HUDEP-2 (cell line): ENCODE measurements around the gene KDM3B.
"Not testable (repeated sequence)": the region's sequence is repeated elsewhere in the genome, so short reads cannot be mapped to it uniquely, and the experiment has no call there.

Experiments used
- DNase-seq, 76 experiments: peaks; one replicate each; lab custom pipeline; 2025; ENCODE audit not compliant: unreplicated experiment in 76 of 76; lab: John Stamatoyannopoulos, UW

The KDM3B gene

GRCh38 chr5:138352071-138352721 lies at the start of gene KDM3B:
KDM3B (plus strand) TSS chr5:138352685; CDS start chr5:138352796, 111 bp downstream.
- DNase-seq: peak in 74 of 76 experiments; percentile 12 to 96 (median 86)

GRCh38 chr5:138303372-138303771 lies 49.1 kb upstream of the KDM3B start:
- DNase-seq: no peak

- peak in 74 of 76 experiments; percentile 9 to 88 (median 72) for DNase-seq
These were observed 46.7 kb upstream of the KDM3B start for GRCh38 chr5:138305797-138306196.

GRCh38 chr5:138315751-138316278 lies 36.7 kb upstream of the KDM3B start:
- DNase-seq: no peak

GRCh38 chr5:138316355-138316754 lies 36.1 kb upstream of the KDM3B start:
- DNase-seq: no peak

- not testable (repeated sequence) for DNase-seq
These were observed 34.3 kb upstream of the KDM3B start for GRCh38 chr5:138318211-138318610.

- DNase-seq: no peak
These were observed 21.6 kb upstream of the KDM3B start for GRCh38 chr5:138330813-138331448.

- DNase-seq: peak; percentile 23 to 99 (median 96)
These were observed 20.8 kb upstream of the KDM3B start, which contains the start of gene CDC25C for GRCh38 chr5:138331449-138332368. CDC25C (minus strand) TSS chr5:138331804; CDS start chr5:138331180, 624 bp downstream.

- DNase-seq: peak in 1 of 76 experiments; percentile 3
These were observed 17.5 kb upstream of the KDM3B start for GRCh38 chr5:138334867-138335447.

- peak in 39 of 76 experiments; percentile 36 to 85 (median 69) for DNase-seq
These were observed 15.4 kb upstream of the KDM3B start for GRCh38 chr5:138336952-138337684.

GRCh38 chr5:138337685-138338410 lies 14.6 kb upstream of the KDM3B start, which contains the start of gene FAM53C:
FAM53C (plus strand) TSS chr5:138338266; CDS start chr5:138341336, 3,070 bp downstream.
- peak in 75 of 76 experiments; percentile 13 to 99 (median 83) for DNase-seq

- DNase-seq: peak in 4 of 76 experiments; percentile 4 to 47 (median 20)
These were observed 13.9 kb upstream of the KDM3B start for GRCh38 chr5:138338411-138339090.

GRCh38 chr5:138339091-138339456 lies 13.4 kb upstream of the KDM3B start:
- peak in 1 of 76 experiments; percentile 12 for DNase-seq

GRCh38 chr5:138339464-138339863 lies 13.0 kb upstream of the KDM3B start:
- DNase-seq: no peak

GRCh38 chr5:138340008-138340407 lies 12.5 kb upstream of the KDM3B start:
- DNase-seq: no peak

- no peak for DNase-seq
These were observed 7.4 kb upstream of the KDM3B start for GRCh38 chr5:138344887-138345622.

- DNase-seq: no peak
These were observed 5.6 kb upstream of the KDM3B start for GRCh38 chr5:138346889-138347288.
